Measurements from ENCODE around the gene DOCK1.

The DOCK1 gene

GRCh38 chr10:127059314-127059713, 154.1 kb downstream of the DOCK1 start:
- Histone ChIP-seq H3K4me3 (ENCODE audit: low read length) (no peak overlapping the region), H3K9ac (ENCODE audit: low read length) (no peak overlapping the region), H3K4me1 (ENCODE audit: control insufficient read depth, insufficient read depth, low read length) (no peaks in the 10 kb centered on the region), H3K27me3 (ENCODE audit: control insufficient read depth, insufficient read depth, low read length) (no peaks in the 10 kb centered on the region), H3K9me3 (ENCODE audit: control insufficient read depth, low read length) (no peaks in the 10 kb centered on the region), H3K36me3 (ENCODE audit: control insufficient read depth, insufficient read depth, low read length) (no peaks in the 10 kb centered on the region)

- Histone ChIP-seq H3K4me1 (ENCODE audit: control insufficient read depth, insufficient read depth, low read length) (no peaks in the 10 kb centered on the region), H3K27me3 (ENCODE audit: control insufficient read depth, insufficient read depth, low read length) (no peaks in the 10 kb centered on the region), H3K36me3 (ENCODE audit: control insufficient read depth, insufficient read depth, low read length) (no peaks in the 10 kb centered on the region), H3K4me3 (ENCODE audit: low read length) (no peak overlapping the region), H3K9me3 (ENCODE audit: control insufficient read depth, low read length) (no peaks in the 10 kb centered on the region), H3K9ac (ENCODE audit: low read length) (no peak overlapping the region)
Observed at GRCh38 chr10:127063762-127064161, 158.5 kb downstream of the DOCK1 start.

- Histone ChIP-seq H3K4me3 (ENCODE audit: low read length) (no peak overlapping the region), H3K36me3 (ENCODE audit: control insufficient read depth, insufficient read depth, low read length) (no peaks in the 10 kb centered on the region), H3K9ac (ENCODE audit: low read length) (no peak overlapping the region), H3K9me3 (ENCODE audit: control insufficient read depth, low read length) (no peaks in the 10 kb centered on the region), H3K4me1 (ENCODE audit: control insufficient read depth, insufficient read depth, low read length) (no peaks in the 10 kb centered on the region), H3K27me3 (ENCODE audit: control insufficient read depth, insufficient read depth, low read length) (no peaks in the 10 kb centered on the region)
Observed at GRCh38 chr10:127064474-127064873, 159.2 kb downstream of the DOCK1 start.

GRCh38 chr10:127067542-127068194, 162.4 kb downstream of the DOCK1 start:
- no peaks in the 10 kb centered on the region for H3K4me1 ChIP-seq (ENCODE audit: control insufficient read depth, insufficient read depth, low read length)
- no peaks in the 10 kb centered on the region for H3K36me3 ChIP-seq (ENCODE audit: control insufficient read depth, insufficient read depth, low read length)
- H3K9me3 ChIP-seq (ENCODE audit: control insufficient read depth, low read length), result no peaks in the 10 kb centered on the region
- no peak overlapping the region for H3K9ac ChIP-seq (ENCODE audit: low read length)
- H3K4me3 ChIP-seq (ENCODE audit: low read length), result no peak overlapping the region
- no peaks in the 10 kb centered on the region for H3K27me3 ChIP-seq (ENCODE audit: control insufficient read depth, insufficient read depth, low read length)

GRCh38 chr10:127068485-127068884, 163.3 kb downstream of the DOCK1 start:
- Histone ChIP-seq H3K9me3 (ENCODE audit: control insufficient read depth, low read length) (no peaks in the 10 kb centered on the region), H3K27me3 (ENCODE audit: control insufficient read depth, insufficient read depth, low read length) (no peaks in the 10 kb centered on the region), H3K4me1 (ENCODE audit: control insufficient read depth, insufficient read depth, low read length) (no peaks in the 10 kb centered on the region), H3K36me3 (ENCODE audit: control insufficient read depth, insufficient read depth, low read length) (no peaks in the 10 kb centered on the region), H3K4me3 (ENCODE audit: low read length) (no peak overlapping the region), H3K9ac (ENCODE audit: low read length) (no peak overlapping the region)

- no peak overlapping the region for H3K9ac ChIP-seq (ENCODE audit: low read length)
- no peaks in the 10 kb centered on the region for H3K9me3 ChIP-seq (ENCODE audit: control insufficient read depth, low read length)
- H3K36me3 ChIP-seq (ENCODE audit: control insufficient read depth, insufficient read depth, low read length), result no peaks in the 10 kb centered on the region
- H3K27me3 ChIP-seq (ENCODE audit: control insufficient read depth, insufficient read depth, low read length), result no peaks in the 10 kb centered on the region
- H3K4me1 ChIP-seq (ENCODE audit: control insufficient read depth, insufficient read depth, low read length), result no peaks in the 10 kb centered on the region
- no peak overlapping the region for H3K4me3 ChIP-seq (ENCODE audit: low read length)
Observed at GRCh38 chr10:127069436-127069835, 164.2 kb downstream of the DOCK1 start.

- Histone ChIP-seq H3K4me3 (ENCODE audit: low read length) (no peak overlapping the region), H3K4me1 (ENCODE audit: control insufficient read depth, insufficient read depth, low read length) (no peaks in the 10 kb centered on the region), H3K9ac (ENCODE audit: low read length) (no peak overlapping the region), H3K9me3 (ENCODE audit: control insufficient read depth, low read length) (no peaks in the 10 kb centered on the region), H3K27me3 (ENCODE audit: control insufficient read depth, insufficient read depth, low read length) (no peaks in the 10 kb centered on the region), H3K36me3 (ENCODE audit: control insufficient read depth, insufficient read depth, low read length) (no peaks in the 10 kb centered on the region)
Observed at GRCh38 chr10:127071126-127071525, 165.9 kb downstream of the DOCK1 start.

GRCh38 chr10:127073666-127074065, 168.4 kb downstream of the DOCK1 start:
- Histone ChIP-seq H3K4me3 (ENCODE audit: low read length) (no peak overlapping the region), H3K27me3 (ENCODE audit: control insufficient read depth, insufficient read depth, low read length) (no peaks in the 10 kb centered on the region), H3K4me1 (ENCODE audit: control insufficient read depth, insufficient read depth, low read length) (no peaks in the 10 kb centered on the region), H3K9me3 (ENCODE audit: control insufficient read depth, low read length) (no peaks in the 10 kb centered on the region), H3K9ac (ENCODE audit: low read length) (no peak overlapping the region), H3K36me3 (ENCODE audit: control insufficient read depth, insufficient read depth, low read length) (no peaks in the 10 kb centered on the region)

- no peaks in the 10 kb centered on the region for H3K36me3 ChIP-seq (ENCODE audit: control insufficient read depth, insufficient read depth, low read length)
- H3K27me3 ChIP-seq (ENCODE audit: control insufficient read depth, insufficient read depth, low read length), result no peaks in the 10 kb centered on the region
Observed at GRCh38 chr10:127079392-127079791, 174.2 kb downstream of the DOCK1 start.

GRCh38 chr10:127080317-127080716, 175.1 kb downstream of the DOCK1 start:
- Histone ChIP-seq H3K4me3 (ENCODE audit: low read length) (no peak overlapping the region), H3K27me3 (ENCODE audit: control insufficient read depth, insufficient read depth, low read length) (no peaks in the 10 kb centered on the region), H3K4me1 (ENCODE audit: control insufficient read depth, insufficient read depth, low read length) (no peaks in the 10 kb centered on the region), H3K36me3 (ENCODE audit: control insufficient read depth, insufficient read depth, low read length) (no peaks in the 10 kb centered on the region), H3K9me3 (ENCODE audit: control insufficient read depth, low read length) (no peaks in the 10 kb centered on the region), H3K9ac (ENCODE audit: low read length) (no peak overlapping the region)

More at GRCh38 chr10:127079392-127079791, 174.2 kb downstream of the DOCK1 start:
- Histone ChIP-seq H3K4me1 (ENCODE audit: control insufficient read depth, insufficient read depth, low read length) (no peaks in the 10 kb centered on the region), H3K9me3 (ENCODE audit: control insufficient read depth, low read length) (no peaks in the 10 kb centered on the region), H3K9ac (ENCODE audit: low read length) (no peak overlapping the region), H3K4me3 (ENCODE audit: low read length) (no peak overlapping the region)

GRCh38 chr10:127081851-127082345, 176.7 kb downstream of the DOCK1 start:
- Histone ChIP-seq H3K9ac (ENCODE audit: low read length) (no peak overlapping the region), H3K9me3 (ENCODE audit: control insufficient read depth, low read length) (no peaks in the 10 kb centered on the region), H3K36me3 (ENCODE audit: control insufficient read depth, insufficient read depth, low read length) (no peaks in the 10 kb centered on the region)

GRCh38 chr10:127082651-127083050, 177.4 kb downstream of the DOCK1 start:
- no peaks in the 10 kb centered on the region for H3K4me1 ChIP-seq (ENCODE audit: control insufficient read depth, insufficient read depth, low read length)
- H3K36me3 ChIP-seq (ENCODE audit: control insufficient read depth, insufficient read depth, low read length), result no peaks in the 10 kb centered on the region
- H3K9me3 ChIP-seq (ENCODE audit: control insufficient read depth, low read length), result no peaks in the 10 kb centered on the region
- no peaks in the 10 kb centered on the region for H3K27me3 ChIP-seq (ENCODE audit: control insufficient read depth, insufficient read depth, low read length)
- no peak overlapping the region for H3K9ac ChIP-seq (ENCODE audit: low read length)
- no peak overlapping the region for H3K4me3 ChIP-seq (ENCODE audit: low read length)

More at GRCh38 chr10:127081851-127082345, 176.7 kb downstream of the DOCK1 start:
- Histone ChIP-seq H3K4me1 (ENCODE audit: control insufficient read depth, insufficient read depth, low read length) (no peaks in the 10 kb centered on the region), H3K27me3 (ENCODE audit: control insufficient read depth, insufficient read depth, low read length) (no peaks in the 10 kb centered on the region), H3K4me3 (ENCODE audit: low read length) (no peak overlapping the region)

GRCh38 chr10:127085957-127086356, 180.7 kb downstream of the DOCK1 start:
- no peaks in the 10 kb centered on the region for H3K4me1 ChIP-seq (ENCODE audit: control insufficient read depth, insufficient read depth, low read length)
- H3K9ac ChIP-seq (ENCODE audit: low read length), result no peak overlapping the region
- H3K27me3 ChIP-seq (ENCODE audit: control insufficient read depth, insufficient read depth, low read length), result no peaks in the 10 kb centered on the region
- H3K9me3 ChIP-seq (ENCODE audit: control insufficient read depth, low read length), result no peaks in the 10 kb centered on the region
- H3K4me3 ChIP-seq (ENCODE audit: low read length), result no peak overlapping the region
- H3K36me3 ChIP-seq (ENCODE audit: control insufficient read depth, insufficient read depth, low read length), result no peaks in the 10 kb centered on the region
